Measurements from ENCODE around the gene PPP1R27. TPM values are rescaled to one million over a fixed set of nuclear protein-coding genes. Genes with fewer than 3 reads are reported as not detected.

Gene PPP1R27
- total RNA-seq, 1 donor from 2014 or later = 0.17 TPM

DNA sequence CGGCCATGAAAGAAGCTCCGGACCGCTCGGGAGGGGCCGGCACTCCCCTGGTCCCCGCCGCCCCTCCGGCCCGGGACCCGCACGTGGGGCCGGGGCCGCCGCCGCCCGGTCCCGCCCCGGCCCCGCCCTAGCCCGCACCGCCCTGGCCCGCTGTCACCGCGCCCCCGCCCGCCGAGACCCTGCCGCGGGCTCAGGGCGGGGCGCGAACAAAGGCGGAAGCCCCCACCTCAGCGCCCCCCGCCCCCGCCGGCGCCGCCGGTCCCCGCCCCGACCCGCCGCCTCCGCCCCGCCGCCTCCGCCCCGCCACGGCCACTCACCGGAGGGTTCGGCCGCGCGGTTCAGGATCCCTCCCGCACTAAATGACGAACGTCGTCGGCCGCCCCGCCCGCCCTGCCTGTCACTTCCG lies 36.1 kb upstream of the PPP1R27 start, which contains the start of gene ARHGDIA:
TSS of gene ARHGDIA (minus strand) at position 357 of the 406 bp plus-strand sequence. CDS start 1,407 bp downstream, outside the sequence.
- TF ChIP-seq, protein P1, sequence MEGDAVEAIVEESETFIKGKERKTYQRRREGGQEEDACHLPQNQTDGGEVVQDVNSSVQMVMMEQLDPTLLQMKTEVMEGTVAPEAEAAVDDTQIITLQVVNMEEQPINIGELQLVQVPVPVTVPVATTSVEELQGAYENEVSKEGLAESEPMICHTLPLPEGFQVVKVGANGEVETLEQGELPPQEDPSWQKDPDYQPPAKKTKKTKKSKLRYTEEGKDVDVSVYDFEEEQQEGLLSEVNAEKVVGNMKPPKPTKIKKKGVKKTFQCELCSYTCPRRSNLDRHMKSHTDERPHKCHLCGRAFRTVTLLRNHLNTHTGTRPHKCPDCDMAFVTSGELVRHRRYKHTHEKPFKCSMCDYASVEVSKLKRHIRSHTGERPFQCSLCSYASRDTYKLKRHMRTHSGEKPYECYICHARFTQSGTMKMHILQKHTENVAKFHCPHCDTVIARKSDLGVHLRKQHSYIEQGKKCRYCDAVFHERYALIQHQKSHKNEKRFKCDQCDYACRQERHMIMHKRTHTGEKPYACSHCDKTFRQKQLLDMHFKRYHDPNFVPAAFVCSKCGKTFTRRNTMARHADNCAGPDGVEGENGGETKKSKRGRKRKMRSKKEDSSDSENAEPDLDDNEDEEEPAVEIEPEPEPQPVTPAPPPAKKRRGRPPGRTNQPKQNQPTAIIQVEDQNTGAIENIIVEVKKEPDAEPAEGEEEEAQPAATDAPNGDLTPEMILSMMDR (conservative IDR thresholded peaks at IDR 0.05; ENCODE audit: low read depth, low read length) = no peak
- peak within 1 kb of the TSS; percentile 85 for H3K4me3 ChIP-seq (ENCODE audit: low read depth, low read length)
- DNase-seq (ENCODE audit: low read depth) = no peak

DNA sequence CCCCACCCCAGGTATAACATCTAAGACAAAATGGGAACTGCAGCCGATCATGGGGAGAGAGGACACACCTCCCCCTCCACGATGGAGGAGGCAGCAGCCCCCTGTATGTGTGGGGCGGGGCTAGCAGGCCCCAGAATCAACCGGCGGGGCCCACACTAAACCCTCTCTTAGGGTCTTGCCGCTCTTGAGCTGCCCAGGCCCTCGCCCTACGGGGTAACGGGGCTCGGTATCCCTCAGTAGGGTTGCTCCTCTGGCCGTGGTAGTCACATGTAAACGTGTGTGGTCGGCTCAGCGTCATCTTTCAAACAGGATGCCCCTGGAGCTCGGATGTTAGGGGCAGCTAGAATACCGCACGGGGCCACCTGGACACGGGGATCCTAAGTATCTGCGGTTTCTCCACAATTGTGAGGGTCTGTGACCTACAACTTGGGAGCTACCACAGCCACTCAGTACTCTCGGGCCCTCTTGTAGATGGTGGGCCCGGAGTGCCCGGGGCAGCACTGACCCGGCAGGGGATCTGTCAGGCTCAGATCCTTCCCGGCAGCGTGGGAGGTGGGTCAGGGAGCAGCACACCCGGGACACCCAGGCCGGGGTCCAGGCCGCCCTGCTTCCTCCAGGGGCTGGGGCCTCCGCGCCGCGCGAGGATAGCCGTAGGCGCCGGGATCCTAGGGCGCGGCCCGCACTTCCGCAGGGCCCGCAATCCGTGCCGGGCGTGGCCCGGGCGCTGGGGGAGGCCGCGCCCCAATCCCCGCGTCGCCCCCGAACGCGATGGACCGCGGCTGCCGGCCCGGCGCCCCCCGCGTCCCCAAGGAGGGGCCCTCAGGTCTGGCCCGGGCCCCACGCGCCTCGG lies 35.5 kb upstream of the PPP1R27 start:
- H3K4me3 ChIP-seq (ENCODE audit: low read depth, low read length) = peak overlapping the region; percentile 85
- TF ChIP-seq, protein P1 (conservative IDR thresholded peaks at IDR 0.05; ENCODE audit: low read depth, low read length) = no peak
- no peak for DNase-seq (ENCODE audit: low read depth)

DNA sequence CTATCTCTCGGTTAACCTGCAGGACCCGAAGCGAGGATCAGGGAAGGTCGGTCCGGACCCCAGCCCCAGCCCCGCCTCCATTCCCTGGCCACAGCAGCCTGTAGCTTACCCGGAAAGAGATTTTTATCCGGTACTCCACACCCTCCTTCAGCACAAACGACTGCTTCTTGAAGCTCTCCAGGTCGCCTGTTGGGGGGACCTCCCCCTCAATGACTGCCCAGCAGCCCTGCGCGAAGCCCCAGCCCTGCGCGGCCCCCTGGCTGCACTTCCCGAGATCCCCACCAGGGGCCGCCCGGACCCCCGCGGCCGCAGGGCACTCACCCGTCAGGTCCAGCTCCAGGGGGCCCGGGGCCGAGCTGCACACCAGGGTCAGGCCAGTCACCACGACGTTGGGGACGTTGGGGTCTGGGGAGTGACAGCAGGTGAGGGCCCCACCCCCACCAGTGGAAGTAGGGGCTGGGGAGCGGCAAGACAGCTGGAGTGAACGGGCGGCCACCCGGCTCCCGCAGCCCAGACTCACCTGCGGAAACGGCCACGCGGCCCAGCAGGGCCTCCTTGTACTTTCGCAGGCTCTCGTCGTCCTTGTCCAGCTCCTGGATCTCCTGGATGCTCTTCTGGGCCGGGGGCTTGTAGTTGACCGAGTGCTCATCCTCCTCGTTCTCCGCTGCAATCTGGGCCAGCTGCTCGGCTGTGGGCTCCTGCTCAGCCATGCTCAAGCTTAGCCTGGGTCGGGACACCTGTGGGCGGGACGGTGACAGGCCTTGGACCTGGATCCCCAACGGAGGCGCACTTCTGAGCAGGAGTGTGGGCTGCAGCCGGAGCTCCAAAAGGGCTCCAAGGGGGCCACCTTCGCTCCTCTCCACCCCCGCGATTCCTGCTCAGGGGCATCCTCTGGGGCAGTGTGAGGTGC lies 34.6 kb upstream of the PPP1R27 start:
- DNase-seq (ENCODE audit: low read depth) = no peak
- H3K4me3 ChIP-seq (ENCODE audit: low read depth, low read length) = peak overlapping the region; percentile 85
- TF ChIP-seq, protein P1 (conservative IDR thresholded peaks at IDR 0.05; ENCODE audit: low read depth, low read length) = peak; percentile 68

DNA sequence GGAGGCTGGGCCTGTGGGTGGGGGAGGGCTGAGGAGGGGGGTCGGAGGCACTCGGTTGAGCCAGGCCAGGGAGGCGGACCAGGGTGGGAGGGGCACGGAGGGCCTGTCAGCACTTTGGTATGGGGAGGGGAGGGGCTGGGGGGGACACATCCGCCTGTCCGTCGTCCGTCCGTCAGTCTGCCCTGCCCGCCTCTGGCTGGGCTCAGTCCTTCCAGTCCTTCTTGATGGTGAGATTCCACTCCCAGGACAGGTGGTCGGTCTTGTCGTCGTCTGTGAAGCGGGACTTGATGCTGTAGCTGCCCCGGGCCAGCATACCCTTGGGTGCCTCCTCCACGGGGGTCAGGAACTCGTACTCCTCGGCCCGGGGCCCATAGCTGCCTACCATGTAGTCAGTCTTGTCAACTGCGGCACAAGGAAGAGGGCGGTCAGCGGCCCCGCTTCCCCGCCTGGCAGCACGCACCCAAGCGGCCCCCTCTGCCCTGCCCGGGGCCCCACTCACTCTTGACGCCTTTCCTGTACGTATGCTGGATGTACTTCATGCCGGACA lies 33.9 kb upstream of the PPP1R27 start:
- H3K4me3 ChIP-seq (ENCODE audit: low read depth, low read length) = peak overlapping the region; percentile 85
- TF ChIP-seq, protein P1 (conservative IDR thresholded peaks at IDR 0.05; ENCODE audit: low read depth, low read length) = no peak
- no peak for DNase-seq (ENCODE audit: low read depth)

DNA sequence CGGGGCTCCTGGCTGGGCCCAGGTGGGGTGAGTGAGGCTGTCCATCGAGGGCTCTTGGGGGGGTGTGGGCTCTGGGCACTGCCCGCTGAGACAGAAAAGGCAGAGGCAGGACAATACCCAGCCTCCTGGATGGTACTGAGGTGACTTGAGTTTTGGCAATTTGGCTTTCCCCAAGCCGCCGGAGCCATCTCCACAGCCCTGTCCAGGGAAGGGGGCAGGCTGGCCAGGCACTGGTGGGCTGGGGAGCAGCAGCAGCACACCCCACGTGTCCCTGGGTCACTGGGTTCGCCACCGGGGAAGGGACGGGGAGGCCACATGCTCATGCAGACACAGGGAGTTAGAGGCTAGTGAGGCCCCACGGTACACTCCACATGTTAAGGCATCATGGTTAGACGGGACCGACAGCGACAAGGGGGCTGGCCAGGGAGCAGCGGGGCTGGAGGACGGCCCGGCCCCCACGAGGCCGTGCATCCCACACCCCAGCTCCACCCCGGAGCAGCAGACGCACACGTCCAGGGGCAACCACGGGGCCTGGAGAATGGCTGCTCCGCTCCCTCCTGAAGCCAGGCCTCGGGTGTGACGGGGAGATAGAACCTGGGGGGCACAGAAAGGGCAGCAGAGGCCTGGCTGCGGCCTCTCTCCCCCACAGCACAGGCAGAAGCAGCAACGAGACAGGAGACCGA lies 33.3 kb upstream of the PPP1R27 start:
- no peak overlapping the region for H3K4me3 ChIP-seq (ENCODE audit: low read depth, low read length)
- no peak for DNase-seq (ENCODE audit: low read depth)
- TF ChIP-seq, protein P1 (conservative IDR thresholded peaks at IDR 0.05; ENCODE audit: low read depth, low read length) = no peak
